ENCODE measurements around the gene MYL6B. TPM values are rescaled to one million over a fixed set of nuclear protein-coding genes. Genes with fewer than 3 reads are reported as not detected.

Gene MYL6B
- total and polyA plus RNA-seq, 2 experiments from 2014 or later, result 96.9 to 164 TPM

- Histone ChIP-seq H4K20me1 (replicated peaks; ENCODE audit: insufficient read depth) (peaks cover 6% of the 10 kb centered on the region; the same call in 1 of the 2 replicates), H3K4me3 (no peak overlapping the region), H3K79me2 (replicated peaks; ENCODE audit: insufficient read depth) (peaks cover 12% of the 10 kb centered on the region), H3K27ac (ENCODE audit: low read depth) (no peak overlapping the region), H3K36me3 (ENCODE audit: insufficient read depth) (peaks cover 33% of the 10 kb centered on the region), H3K27me3 (ENCODE audit: insufficient read depth) (no peaks in the 10 kb centered on the region), H3K4me1 (ENCODE audit: insufficient read depth) (peaks cover 4% of the 10 kb centered on the region), H3K9me2 (ENCODE audit: insufficient read depth) (no peaks in the 10 kb centered on the region), H3K4me2 (no peak overlapping the region), H2AFZ (no peak overlapping the region), H3F3A (replicated peaks; ENCODE audit: low read depth) (peaks cover 46% of the 10 kb centered on the region)
- DNase-seq (ENCODE audit: low spot score) (no peak), ATAC-seq (no peak)
- Mint-ChIP-seq H3K27me3 (ENCODE audit: insufficient read depth, low read depth, poor library complexity) (peaks cover 20% of the 10 kb centered on the region), H3K4me1 (peaks cover 10% of the 10 kb centered on the region; the same call in 2 of the 3 replicates), H3K36me3 (ENCODE audit: low read depth) (peaks cover 69% of the 10 kb centered on the region), H3K9me3 (peaks cover 6% of the 10 kb centered on the region; the same call in 2 of the 3 replicates), H3K4me3 (no peak overlapping the region), H3K27ac (no peak overlapping the region)
- TF ChIP-seq NANOG (IDR thresholded peaks at IDR 0.05; ENCODE audit: borderline replicate concordance) (no peak), STAT1 (IDR thresholded peaks at IDR 0.05; ENCODE audit: unreplicated experiment) (no peak), CREB1 (CRISPR knock-in tag; IDR thresholded peaks at IDR 0.05; ENCODE audit: low read depth) (no peak), ZNF114 (CRISPR knock-in tag; IDR thresholded peaks at IDR 0.05) (no peak), JUNB (IDR thresholded peaks at IDR 0.05; ENCODE audit: unreplicated experiment) (no peak), POLR2AphosphoS5 (IDR thresholded peaks at IDR 0.05; ENCODE audit: low read depth) (no peak), EZH2 (IDR thresholded peaks at IDR 0.05; ENCODE audit: low read depth, unreplicated experiment) (no peak), ETS1 (IDR thresholded peaks at IDR 0.05) (no peak), REST (IDR thresholded peaks at IDR 0.05; ENCODE audit: unreplicated experiment) (no peak), EZH2phosphoT487 (IDR thresholded peaks at IDR 0.05; ENCODE audit: unreplicated experiment) (no peak), CTCF (conservative IDR thresholded peaks at IDR 0.05; ENCODE audit: low read depth in 2 of 2) (no peak), ZNF331 (CRISPR knock-in tag; IDR thresholded peaks at IDR 0.05; ENCODE audit: low read depth) (no peak), ZNF462 (CRISPR knock-in tag; IDR thresholded peaks at IDR 0.05) (no peak)
Observed at GRCh38 chr12:56114084-56114483, 38.3 kb upstream of the MYL6B start.

Measured in GM23338 (cell line).